ENCODE data around the gene B3GNT8.

GRCh38 chr19:41422955-41423354, 4.2 kb downstream of the B3GNT8 start:
- TF ChIP-seq EZH2 (IDR thresholded peaks at IDR 0.05; ENCODE audit: insufficient read depth, poor library complexity, severe bottlenecking) = no peak
- no peak for TF ChIP-seq EZH2phosphoT487 (IDR thresholded peaks at IDR 0.05; ENCODE audit: insufficient read depth, low read depth)
